ENCODE results near the gene SLC39A11. TPM values are rescaled to one million over a fixed set of nuclear protein-coding genes. Genes with fewer than 3 reads are reported as not detected.
A peak's percentile ranks its signal among the peaks of the same experiment; 100 is the strongest.
"Not testable (repeated sequence)": the region's sequence is repeated elsewhere in the genome, so short reads cannot be mapped to it uniquely, and the experiment has no call there.

The SLC39A11 gene
- total RNA-seq, 1 donor from 2014 or later: 9.4 TPM

- not testable (repeated sequence) for DNase-seq (ENCODE audit: low read depth)
Observed at GRCh38 chr17:72638932-72639331, 453.6 kb downstream of the SLC39A11 start.

DNA sequence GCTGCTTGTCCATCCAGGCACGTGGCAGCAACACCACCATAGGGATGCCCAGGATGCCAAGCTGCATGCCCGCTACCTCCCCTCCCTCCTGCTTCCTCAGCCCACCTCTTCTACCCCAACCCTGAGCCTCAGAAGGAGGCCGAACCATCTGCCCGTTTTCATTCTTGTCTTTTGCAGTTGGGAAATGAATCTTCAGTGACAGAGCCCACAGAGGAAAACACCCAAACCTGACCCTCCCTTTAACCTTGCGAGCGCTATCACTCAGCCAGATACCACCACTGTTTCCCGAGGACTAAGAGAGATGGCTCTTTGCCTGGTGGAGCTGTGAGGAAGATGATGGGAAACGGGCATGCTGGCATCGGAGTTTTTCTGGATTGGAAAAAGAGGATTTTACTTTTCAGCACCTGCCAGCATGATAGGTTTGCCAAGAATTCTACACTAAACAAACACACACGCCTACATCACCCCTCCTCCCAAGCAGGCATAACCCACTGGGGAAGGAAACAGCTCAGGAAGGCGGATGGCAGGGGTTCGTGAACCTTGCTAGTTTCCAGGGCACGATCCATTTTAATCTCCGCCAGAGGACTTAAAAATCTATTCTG, 457.4 kb downstream of the SLC39A11 start:
- no peak for DNase-seq (ENCODE audit: low read depth)

- DNase-seq (ENCODE audit: low read depth): no peak
Observed at GRCh38 chr17:72634621-72635020, 457.9 kb downstream of the SLC39A11 start.

GRCh38 chr17:72631949-72632684, 460.4 kb downstream of the SLC39A11 start:
- DNase-seq (ENCODE audit: low read depth): no peak

- no peak for DNase-seq (ENCODE audit: low read depth)
Observed at GRCh38 chr17:72631568-72631948, 460.9 kb downstream of the SLC39A11 start.

DNA sequence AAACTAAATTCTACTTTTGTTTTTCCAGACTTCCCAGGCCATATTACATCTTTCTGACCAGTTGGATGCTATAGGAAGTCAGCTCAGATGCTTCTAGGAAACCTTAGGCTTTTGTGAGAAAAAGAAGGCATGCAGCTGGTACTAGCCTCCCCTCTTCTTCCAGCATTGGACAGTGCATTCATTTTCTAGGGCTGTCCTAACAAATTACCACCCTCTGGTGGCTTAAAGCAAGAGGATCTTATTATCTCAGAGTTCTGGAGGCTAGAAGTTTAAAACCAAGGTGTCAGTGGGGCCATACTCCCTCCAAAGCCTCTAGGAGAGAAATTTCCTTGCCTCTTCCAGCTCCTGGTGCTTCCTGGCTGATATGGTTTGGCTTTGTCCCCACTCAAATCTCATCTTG, 467.8 kb downstream of the SLC39A11 start:
- no peak for DNase-seq (ENCODE audit: low read depth)

GRCh38 chr17:72624226-72624625, 468.3 kb downstream of the SLC39A11 start:
- DNase-seq (ENCODE audit: low read depth): no peak

DNA sequence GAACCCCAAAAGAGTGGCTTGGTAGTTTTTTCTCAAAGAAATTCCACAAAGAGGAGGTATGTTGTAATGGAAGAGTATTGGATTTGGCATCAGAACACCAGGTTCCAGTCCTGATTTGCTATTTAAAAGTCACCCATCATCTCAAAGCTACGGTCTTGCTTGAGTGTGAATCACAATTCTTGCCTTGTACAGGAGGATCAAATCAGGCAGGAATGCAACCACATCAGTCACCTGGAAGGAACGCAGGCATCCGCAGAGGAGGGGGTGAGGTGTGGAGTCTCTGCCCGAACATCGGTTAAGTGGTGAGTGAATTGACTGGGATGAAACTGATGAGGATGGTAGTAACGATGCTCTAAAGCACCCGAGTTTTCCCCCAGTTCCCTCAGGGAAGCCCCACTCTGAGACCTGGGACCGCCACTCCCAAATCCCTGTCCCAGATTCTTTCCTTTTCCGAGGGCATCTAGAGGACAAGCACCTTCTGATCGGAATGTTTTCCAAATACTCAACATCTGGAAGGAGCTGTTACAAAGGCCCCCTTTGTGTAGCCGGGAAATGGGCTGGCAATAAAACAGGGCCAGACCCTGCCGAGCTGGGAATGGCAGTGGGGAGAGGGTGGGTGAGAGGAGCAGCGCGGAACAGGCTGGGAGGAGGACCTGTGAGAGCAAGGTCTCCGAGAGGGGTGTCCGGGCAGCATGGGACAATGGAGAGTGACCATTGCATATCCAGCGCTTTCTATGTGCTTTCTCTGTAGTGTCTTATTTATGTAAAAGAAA, 469.6 kb downstream of the SLC39A11 start:
- no peak for DNase-seq (ENCODE audit: low read depth)

DNA sequence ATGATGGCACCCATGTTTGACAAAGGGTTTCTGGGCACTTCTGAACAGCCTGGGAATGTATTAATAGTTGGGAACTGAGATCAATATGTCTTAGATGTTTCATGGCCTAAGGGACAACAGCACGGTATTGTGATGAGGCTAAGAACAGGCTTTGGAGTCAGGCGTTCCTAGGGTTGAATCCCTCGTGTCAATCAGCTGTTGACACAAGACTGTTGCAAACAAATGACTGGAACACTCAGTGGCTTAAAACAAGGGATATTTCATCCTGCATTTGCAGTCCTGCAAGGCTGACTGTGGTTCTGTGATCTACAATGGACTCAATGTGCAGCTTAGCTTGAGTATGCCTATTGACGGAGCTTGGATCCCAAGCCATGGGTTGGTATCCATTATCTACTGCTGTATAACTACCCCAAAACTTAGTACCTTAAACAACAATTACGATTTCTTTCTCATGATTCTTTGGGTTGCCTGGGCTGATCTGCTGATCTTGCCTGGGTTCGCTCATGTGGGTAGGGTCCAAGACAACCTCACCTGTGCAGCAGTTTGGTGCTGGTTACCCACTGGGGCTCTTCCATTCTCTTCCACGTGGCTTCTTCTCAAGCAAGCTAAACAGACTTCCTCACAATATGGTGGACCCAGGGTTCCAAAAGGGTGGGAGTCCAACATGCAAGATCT, 472.4 kb downstream of the SLC39A11 start:
- DNase-seq (ENCODE audit: low read depth): no peak

GRCh38 chr17:72618001-72618509, 474.4 kb downstream of the SLC39A11 start:
- DNase-seq (ENCODE audit: low read depth): no peak

DNA sequence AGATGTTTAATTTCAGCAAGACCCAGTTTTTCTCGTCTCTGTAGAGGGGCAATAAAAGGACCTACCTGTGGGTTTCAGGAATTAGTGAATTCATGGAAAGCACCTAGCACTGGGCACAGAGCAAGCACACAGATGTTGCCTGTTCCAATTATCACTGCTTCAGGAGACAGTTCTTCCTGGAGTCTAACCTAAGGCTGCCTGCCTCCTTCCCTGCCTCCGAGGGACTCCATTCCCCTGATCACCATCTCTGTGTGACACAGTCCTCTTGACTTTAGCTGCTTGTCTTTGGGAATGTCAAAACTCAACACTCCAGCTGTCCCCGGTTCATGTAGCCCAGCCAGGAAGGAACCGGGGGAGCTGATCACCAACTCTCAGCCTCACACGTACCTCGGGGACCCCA, 474.9 kb downstream of the SLC39A11 start:
- DNase-seq (ENCODE audit: low read depth): no peak

DNA sequence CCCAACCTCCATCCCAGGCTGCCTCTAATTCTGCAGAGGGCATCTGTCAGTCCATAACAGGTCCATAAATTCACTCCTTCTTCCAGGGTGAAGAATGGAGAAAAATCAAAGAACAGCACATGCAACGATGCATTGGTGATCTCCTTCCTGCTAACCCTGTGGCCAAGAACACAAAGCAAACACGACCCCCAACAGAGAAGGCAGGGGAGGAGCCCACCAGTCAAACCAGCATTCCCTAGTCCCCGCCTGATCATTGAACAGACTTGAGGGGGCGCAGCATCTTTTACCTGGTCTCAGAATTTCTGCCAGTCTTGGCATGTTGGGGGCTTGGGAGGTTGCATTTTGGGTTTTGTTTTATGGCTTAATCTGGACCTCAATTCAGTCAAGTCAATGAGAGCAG, 476.0 kb downstream of the SLC39A11 start:
- DNase-seq (ENCODE audit: low read depth): no peak

GRCh38 chr17:72615627-72615991, 476.9 kb downstream of the SLC39A11 start:
- DNase-seq (ENCODE audit: low read depth): no peak

DNA sequence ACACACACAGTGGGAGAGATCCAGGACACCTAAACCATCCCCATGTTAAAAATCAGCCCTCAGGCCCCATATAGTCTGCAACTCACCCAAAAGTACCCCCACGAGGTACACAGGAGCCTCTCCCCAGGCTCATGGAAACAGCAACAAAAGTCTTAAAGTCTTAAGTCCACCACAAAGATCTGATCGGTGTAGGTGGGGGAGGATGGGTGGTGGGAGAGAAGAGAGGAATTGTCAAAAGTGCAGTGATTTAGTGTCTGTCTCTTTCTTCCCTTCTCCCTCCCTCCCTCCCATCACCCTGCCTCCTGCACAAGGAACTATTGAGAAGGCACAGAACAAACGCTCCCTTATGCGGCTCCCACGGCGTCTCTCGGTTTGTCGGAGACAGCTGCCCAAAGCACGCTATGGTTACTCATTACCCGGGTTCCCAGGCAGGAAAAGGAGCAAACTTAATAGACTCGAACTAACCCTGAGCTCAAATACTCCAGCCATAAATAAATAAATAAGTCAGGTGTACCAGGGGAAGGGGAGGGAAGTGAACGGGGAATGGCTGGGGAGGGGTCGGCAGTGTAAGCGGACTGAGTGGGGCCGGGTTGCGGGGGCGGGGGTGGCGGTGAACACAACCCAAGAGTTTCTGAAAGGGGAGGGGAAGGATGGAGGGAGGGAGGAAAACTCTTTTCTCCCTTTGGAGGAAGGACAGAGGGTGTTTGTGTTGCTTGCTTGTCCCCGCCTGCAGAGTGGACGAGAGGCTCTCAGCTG, 477.4 kb downstream of the SLC39A11 start:
- peak; percentile 93 for DNase-seq (ENCODE audit: low read depth)

- peak; percentile 42 for DNase-seq (ENCODE audit: low read depth)
Observed at GRCh38 chr17:72614476-72614870, 478.0 kb downstream of the SLC39A11 start.

GRCh38 chr17:72613806-72614292, 478.6 kb downstream of the SLC39A11 start:
- DNase-seq (ENCODE audit: low read depth): peak; percentile 73

DNA sequence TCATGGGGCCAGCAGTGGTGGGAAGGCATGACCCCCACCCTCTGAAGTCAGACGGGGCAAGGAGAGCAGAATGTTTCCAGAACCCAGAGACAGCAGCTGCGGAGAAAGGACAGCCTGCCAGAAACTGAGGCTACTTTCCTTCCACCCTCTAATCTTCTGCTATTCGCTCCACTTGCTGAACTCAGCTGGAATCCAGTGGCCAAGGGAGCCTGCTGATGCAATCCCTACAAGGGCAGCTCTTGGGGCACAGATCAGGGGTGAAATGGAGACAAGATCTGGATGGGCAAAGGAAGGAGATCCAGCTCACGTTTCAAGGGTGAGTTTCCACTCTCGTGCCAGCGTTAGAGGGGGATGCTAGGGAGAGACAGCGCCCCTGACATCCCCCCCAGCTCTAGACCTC, 479.1 kb downstream of the SLC39A11 start:
- peak; percentile 87 for DNase-seq (ENCODE audit: low read depth)

DNA sequence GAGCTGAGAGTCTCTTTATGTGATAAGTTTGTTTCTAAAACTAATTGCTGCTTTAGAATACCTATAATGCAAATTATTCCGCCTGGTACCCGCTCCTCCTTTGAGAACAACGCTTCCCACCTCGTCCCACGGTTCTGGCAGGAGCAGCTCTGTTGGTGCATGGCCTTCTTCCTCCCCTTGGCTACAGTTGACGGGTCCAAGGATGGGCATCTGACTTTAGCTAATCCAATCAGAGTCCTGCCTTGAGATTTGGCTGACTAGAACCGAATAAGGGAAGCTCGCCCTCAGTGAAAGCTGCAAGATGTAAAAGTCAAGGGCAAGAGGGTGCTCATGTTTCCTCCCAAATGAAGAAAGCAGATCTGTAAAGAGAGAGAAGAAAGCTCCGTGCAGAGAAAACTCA, 481.3 kb downstream of the SLC39A11 start:
- DNase-seq (ENCODE audit: low read depth): no peak

GRCh38 chr17:72609501-72609900, 483.0 kb downstream of the SLC39A11 start:
- peak; percentile 37 for DNase-seq (ENCODE audit: low read depth)

DNA sequence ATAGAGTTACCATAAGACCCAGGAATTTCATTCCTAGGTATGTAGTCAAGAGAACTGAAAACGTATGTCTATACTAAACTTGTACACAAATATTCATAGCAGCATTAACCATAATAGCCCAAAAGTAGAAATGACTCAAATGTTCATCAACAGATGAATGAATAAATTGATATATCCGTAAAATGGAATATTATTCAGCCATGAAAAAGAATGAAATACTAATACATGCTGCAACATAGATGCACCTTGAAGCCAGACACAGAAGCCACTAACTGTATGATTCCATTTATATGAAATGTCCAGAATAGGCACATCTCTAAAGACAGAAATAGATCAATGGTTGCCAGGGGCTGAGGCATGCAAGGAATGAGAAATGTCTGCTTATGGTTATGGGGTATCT, 484.1 kb downstream of the SLC39A11 start:
- no peak for DNase-seq (ENCODE audit: low read depth)

GRCh38 chr17:72606656-72607055, 485.8 kb downstream of the SLC39A11 start:
- DNase-seq (ENCODE audit: low read depth): no peak
